ENCODE measurements around the gene PNMA6A. TPM values are rescaled to one million over a fixed set of nuclear protein-coding genes. Genes with fewer than 3 reads are reported as not detected.
"Not testable (repeated sequence)": the region's sequence is repeated elsewhere in the genome, so short reads cannot be mapped to it uniquely, and the experiment has no call there.

PNMA6A gene
- total and polyA plus RNA-seq, 2 of the 4 experiments (the other 2 are of a cell fraction): 0.18 to 0.21 TPM

DNA sequence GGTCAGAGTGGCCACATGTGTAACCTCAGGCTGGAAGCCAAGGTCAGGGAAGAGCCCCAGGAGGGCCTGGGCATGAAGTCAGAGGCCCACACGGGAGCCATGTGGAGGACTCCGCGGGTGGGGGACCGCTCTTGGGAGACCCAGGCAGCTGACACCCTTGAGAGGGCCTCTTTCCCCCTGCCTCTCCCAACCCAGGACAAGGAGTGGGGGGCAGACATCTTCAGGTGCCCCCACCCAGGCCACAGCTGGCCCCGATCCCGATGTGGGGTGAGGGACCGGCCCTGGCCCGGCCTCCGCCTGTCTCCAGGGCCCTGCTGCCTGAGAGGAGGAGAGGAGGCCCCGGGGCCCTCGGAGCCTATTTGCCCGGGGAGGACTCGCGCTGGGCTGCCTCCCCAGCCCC is 3.1 kb downstream of the PNMA6A start:
- Histone ChIP-seq H3K4me3 (ENCODE audit: insufficient read depth, low read depth, low read length) (no peak overlapping the region), H3K4me2 (ENCODE audit: low read depth, low read length) (no peak overlapping the region), H4K91ac (ENCODE audit: insufficient read depth, low read depth, low read length) (no peak overlapping the region), H2BK120ac (ENCODE audit: low read depth, low read length) (no peak overlapping the region), H3K36me3 (ENCODE audit: control insufficient read depth, insufficient read depth, low read length) (no peaks in the 10 kb centered on the region), H2BK15ac (ENCODE audit: low read depth, low read length) (no peak overlapping the region), H3K27ac (ENCODE audit: insufficient read depth, low read length) (no peak overlapping the region), H4K20me1 (ENCODE audit: insufficient read depth, low read length) (no peaks in the 10 kb centered on the region), H3K4ac (ENCODE audit: low read depth, low read length) (no peak overlapping the region), H2BK5ac (ENCODE audit: low read depth, low read length, poor library complexity, severe bottlenecking) (no peak overlapping the region), H3K27me3 (ENCODE audit: control insufficient read depth, insufficient read depth, low read length) (no peaks in the 10 kb centered on the region), H3K79me1 (ENCODE audit: low read depth in 1 of 2, low read length in 2 of 2) (no peaks in the 10 kb centered on the region), H2AFZ (replicated peaks; ENCODE audit: low read length, poor library complexity) (no peak overlapping the region), H3K9me3 (ENCODE audit: control insufficient read depth, insufficient read depth, low read length) (no peaks in the 10 kb centered on the region), H4K8ac (ENCODE audit: low read depth in 2 of 2, low read length in 2 of 2) (no peak overlapping the region), H4K5ac (ENCODE audit: low read depth, low read length) (no peak overlapping the region), H2BK20ac (ENCODE audit: low read depth, low read length) (no peak overlapping the region), H3K23ac (ENCODE audit: low read depth, low read length) (no peak overlapping the region), H3K9me1 (ENCODE audit: insufficient read depth, low read length) (no peaks in the 10 kb centered on the region), H3K56ac (ENCODE audit: extremely low read depth, insufficient read depth, low read length) (no peak overlapping the region), H3K4me1 (ENCODE audit: control insufficient read depth, insufficient read depth, low read length) (no peaks in the 10 kb centered on the region), H2AK5ac (ENCODE audit: low read depth, low read length) (no peak overlapping the region), H3K9ac (ENCODE audit: low read depth, low read length) (no peak overlapping the region), H2AK9ac (replicated peaks; ENCODE audit: low read depth, low read length, poor library complexity) (no peak overlapping the region), H3K14ac (replicated peaks; ENCODE audit: low read depth, low read length) (no peak overlapping the region), H3K18ac (ENCODE audit: low read depth, low read length) (no peak overlapping the region)
- DNase-seq: no peak
- dilution Hi-C loops (cut with HindIII; ENCODE audit: low sequenced_read_pairs, unreplicated experiment): no loop called here
- no peak for ATAC-seq (ENCODE audit: low read depth)
- intact Hi-C loops (cut with micrococcal nuclease): no loop called here
- CTCF ChIA-PET: no interaction called here
- BruUV-seq (replicated peaks): no TSS peak
- POLR2A ChIA-PET (ENCODE audit: unreplicated experiment): no interaction called here
- in situ Hi-C loops (cut with MboI; ENCODE audit: low sequenced_read_pairs): no loop called here
- TF ChIP-seq USF2 (IDR thresholded peaks at IDR 0.05; ENCODE audit: low read depth, low read length) (no peak), MAFK (IDR thresholded peaks at IDR 0.05; ENCODE audit: low read depth, low read length) (no peak), SMC3 (IDR thresholded peaks at IDR 0.05; ENCODE audit: low read depth, low read length) (no peak)
- no CpG with 5 or more reads among the region's 14 CpGs for WGBS, 2 experiments (ENCODE audit: extremely low coverage in 2 of 2, insufficient read length in 1 of 2)

- H4K91ac ChIP-seq (ENCODE audit: insufficient read depth, low read depth, low read length); in situ Hi-C loops (cut with MboI; ENCODE audit: low sequenced_read_pairs); H4K5ac ChIP-seq (ENCODE audit: low read depth, low read length); CTCF ChIA-PET; H2AK9ac ChIP-seq (replicated peaks; ENCODE audit: low read depth, low read length, poor library complexity); H3K9me3 ChIP-seq (ENCODE audit: control insufficient read depth, insufficient read depth, low read length); H2BK120ac ChIP-seq (ENCODE audit: low read depth, low read length); H3K18ac ChIP-seq (ENCODE audit: low read depth, low read length); H3K36me3 ChIP-seq (ENCODE audit: control insufficient read depth, insufficient read depth, low read length); H3K4me3 ChIP-seq (ENCODE audit: insufficient read depth, low read depth, low read length); H3K27me3 ChIP-seq (ENCODE audit: control insufficient read depth, insufficient read depth, low read length); H3K23ac ChIP-seq (ENCODE audit: low read depth, low read length); H4K8ac ChIP-seq (ENCODE audit: low read depth in 2 of 2, low read length in 2 of 2); H3K4ac ChIP-seq (ENCODE audit: low read depth, low read length); H3K9me1 ChIP-seq (ENCODE audit: insufficient read depth, low read length); H3K14ac ChIP-seq (replicated peaks; ENCODE audit: low read depth, low read length); H2BK5ac ChIP-seq (ENCODE audit: low read depth, low read length, poor library complexity, severe bottlenecking); H2AFZ ChIP-seq (replicated peaks; ENCODE audit: low read length, poor library complexity); H3K27ac ChIP-seq (ENCODE audit: insufficient read depth, low read length); H3K4me2 ChIP-seq (ENCODE audit: low read depth, low read length); BruUV-seq (replicated peaks); intact Hi-C loops (cut with micrococcal nuclease); POLR2A ChIA-PET (ENCODE audit: unreplicated experiment); H3K56ac ChIP-seq (ENCODE audit: extremely low read depth, insufficient read depth, low read length); H2AK5ac ChIP-seq (ENCODE audit: low read depth, low read length); DNase-seq; H3K9ac ChIP-seq (ENCODE audit: low read depth, low read length); H3K4me1 ChIP-seq (ENCODE audit: control insufficient read depth, insufficient read depth, low read length); dilution Hi-C loops (cut with HindIII; ENCODE audit: low sequenced_read_pairs, unreplicated experiment); H2BK15ac ChIP-seq (ENCODE audit: low read depth, low read length); H3K79me1 ChIP-seq (ENCODE audit: low read depth in 1 of 2, low read length in 2 of 2); H4K20me1 ChIP-seq (ENCODE audit: insufficient read depth, low read length); H2BK20ac ChIP-seq (ENCODE audit: low read depth, low read length): not testable (repeated sequence)
- no CpG with 5 or more reads among the region's 76 CpGs for WGBS, 2 experiments (ENCODE audit: extremely low coverage in 2 of 2, insufficient read length in 1 of 2)
- peak; percentile 94 for ATAC-seq (ENCODE audit: low read depth)
These were observed 5.3 kb downstream of the PNMA6A start for GRCh38 chrX:153077437-153078135.
